ENCODE measurements around the gene ELL2. TPM values are rescaled to one million over a fixed set of nuclear protein-coding genes. Genes with fewer than 3 reads are reported as not detected.
A peak's percentile ranks its signal among the peaks of the same experiment; 100 is the strongest.

ELL2 gene
- total and polyA plus RNA-seq, 2 of the 13 experiments (the other 11 are each of a cell fraction or from before 2014, with no cell fraction given), result 78.9 to 97.1 TPM

DNA sequence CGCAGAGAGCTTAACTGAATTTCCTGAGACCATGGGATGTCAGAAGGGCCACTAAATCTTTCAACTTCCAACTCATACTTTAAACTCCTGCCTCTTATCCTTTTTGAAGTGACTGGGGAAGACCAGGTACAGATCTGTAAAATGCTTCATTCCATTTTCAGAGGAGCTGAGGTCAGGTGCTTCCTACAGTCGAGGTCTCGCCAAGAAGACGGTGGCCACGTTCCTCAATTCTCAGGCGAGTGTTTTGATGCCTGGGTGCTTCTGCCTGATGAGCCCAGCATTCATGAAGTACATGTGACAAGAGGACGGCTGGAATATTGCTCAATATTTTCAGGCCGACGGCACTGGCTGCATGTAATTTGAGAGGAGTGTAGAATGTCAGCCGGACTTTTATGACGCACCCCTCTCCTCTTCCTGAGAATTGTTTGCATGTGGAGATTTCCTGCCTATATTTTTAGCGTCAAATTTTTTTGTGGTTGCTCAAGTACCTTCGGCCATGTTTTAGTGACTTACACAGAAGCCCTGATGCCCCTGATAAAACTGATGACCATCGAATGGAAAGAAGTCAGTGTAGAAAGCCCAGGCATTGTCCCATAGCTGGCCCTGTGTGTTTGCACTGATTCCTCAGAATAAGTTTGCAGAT, 100.3 kb downstream of the ELL2 start (continued):
- TF ChIP-seq, protein P1, sequence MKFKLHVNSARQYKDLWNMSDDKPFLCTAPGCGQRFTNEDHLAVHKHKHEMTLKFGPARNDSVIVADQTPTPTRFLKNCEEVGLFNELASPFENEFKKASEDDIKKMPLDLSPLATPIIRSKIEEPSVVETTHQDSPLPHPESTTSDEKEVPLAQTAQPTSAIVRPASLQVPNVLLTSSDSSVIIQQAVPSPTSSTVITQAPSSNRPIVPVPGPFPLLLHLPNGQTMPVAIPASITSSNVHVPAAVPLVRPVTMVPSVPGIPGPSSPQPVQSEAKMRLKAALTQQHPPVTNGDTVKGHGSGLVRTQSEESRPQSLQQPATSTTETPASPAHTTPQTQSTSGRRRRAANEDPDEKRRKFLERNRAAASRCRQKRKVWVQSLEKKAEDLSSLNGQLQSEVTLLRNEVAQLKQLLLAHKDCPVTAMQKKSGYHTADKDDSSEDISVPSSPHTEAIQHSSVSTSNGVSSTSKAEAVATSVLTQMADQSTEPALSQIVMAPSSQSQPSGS (CRISPR knock-in tag; IDR thresholded peaks at IDR 0.05), result peak; percentile 58; the same call in 1 of the 2 replicates
- no peak for TF ChIP-seq ZNF256 (CRISPR knock-in tag; conservative IDR thresholded peaks at IDR 0.05)
- no peak for TF ChIP-seq ZSCAN25 (CRISPR knock-in tag; IDR thresholded peaks at IDR 0.05)
- no peak for TF ChIP-seq ZNF136 (CRISPR knock-in tag; IDR thresholded peaks at IDR 0.05; ENCODE audit: low read depth)
- TF ChIP-seq ZNF138 (CRISPR knock-in tag; IDR thresholded peaks at IDR 0.05; ENCODE audit: low read depth), result no peak
- 0 out of 2 replicates have a peak, but pooled peaks have one; percentile 41 for TF ChIP-seq SOX13 (IDR thresholded peaks at IDR 0.05)
- TF ChIP-seq SOX13 (CRISPR knock-in tag; conservative IDR thresholded peaks at IDR 0.05 in 1 of 2, IDR thresholded peaks at IDR 0.05 in 1 of 2), result peak in 1 of 2 experiments; percentile 78; a peak in 2 of 4 replicates
- TF ChIP-seq DBP (CRISPR knock-in tag; IDR thresholded peaks at IDR 0.05; ENCODE audit: not compliant biosample characterization), result no peak
- no peak for TF ChIP-seq SSRP1 (CRISPR knock-in tag; IDR thresholded peaks at IDR 0.05)
- TF ChIP-seq, protein P2, sequence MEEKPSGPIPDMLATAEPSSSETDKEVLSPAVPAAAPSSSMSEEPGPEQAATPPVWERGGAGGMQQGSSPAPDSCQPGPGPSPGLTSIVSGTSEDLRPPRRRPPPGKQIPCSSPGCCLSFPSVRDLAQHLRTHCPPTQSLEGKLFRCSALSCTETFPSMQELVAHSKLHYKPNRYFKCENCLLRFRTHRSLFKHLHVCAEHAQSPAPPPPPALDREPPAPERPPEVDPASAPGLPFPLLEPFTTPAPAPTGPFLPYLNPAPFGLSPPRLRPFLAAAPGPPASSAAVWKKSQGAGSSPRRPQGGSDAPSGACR (CRISPR knock-in tag; IDR thresholded peaks at IDR 0.05), result no peak
- peak; percentile 78 for TF ChIP-seq ZMYM4 (CRISPR knock-in tag; IDR thresholded peaks at IDR 0.05)
- TF ChIP-seq BRF2 (CRISPR knock-in tag; IDR thresholded peaks at IDR 0.05), result no peak
- no peak for TF ChIP-seq ZNF737 (CRISPR knock-in tag; IDR thresholded peaks at IDR 0.05; ENCODE audit: borderline replicate concordance)
- TF ChIP-seq, protein P3, sequence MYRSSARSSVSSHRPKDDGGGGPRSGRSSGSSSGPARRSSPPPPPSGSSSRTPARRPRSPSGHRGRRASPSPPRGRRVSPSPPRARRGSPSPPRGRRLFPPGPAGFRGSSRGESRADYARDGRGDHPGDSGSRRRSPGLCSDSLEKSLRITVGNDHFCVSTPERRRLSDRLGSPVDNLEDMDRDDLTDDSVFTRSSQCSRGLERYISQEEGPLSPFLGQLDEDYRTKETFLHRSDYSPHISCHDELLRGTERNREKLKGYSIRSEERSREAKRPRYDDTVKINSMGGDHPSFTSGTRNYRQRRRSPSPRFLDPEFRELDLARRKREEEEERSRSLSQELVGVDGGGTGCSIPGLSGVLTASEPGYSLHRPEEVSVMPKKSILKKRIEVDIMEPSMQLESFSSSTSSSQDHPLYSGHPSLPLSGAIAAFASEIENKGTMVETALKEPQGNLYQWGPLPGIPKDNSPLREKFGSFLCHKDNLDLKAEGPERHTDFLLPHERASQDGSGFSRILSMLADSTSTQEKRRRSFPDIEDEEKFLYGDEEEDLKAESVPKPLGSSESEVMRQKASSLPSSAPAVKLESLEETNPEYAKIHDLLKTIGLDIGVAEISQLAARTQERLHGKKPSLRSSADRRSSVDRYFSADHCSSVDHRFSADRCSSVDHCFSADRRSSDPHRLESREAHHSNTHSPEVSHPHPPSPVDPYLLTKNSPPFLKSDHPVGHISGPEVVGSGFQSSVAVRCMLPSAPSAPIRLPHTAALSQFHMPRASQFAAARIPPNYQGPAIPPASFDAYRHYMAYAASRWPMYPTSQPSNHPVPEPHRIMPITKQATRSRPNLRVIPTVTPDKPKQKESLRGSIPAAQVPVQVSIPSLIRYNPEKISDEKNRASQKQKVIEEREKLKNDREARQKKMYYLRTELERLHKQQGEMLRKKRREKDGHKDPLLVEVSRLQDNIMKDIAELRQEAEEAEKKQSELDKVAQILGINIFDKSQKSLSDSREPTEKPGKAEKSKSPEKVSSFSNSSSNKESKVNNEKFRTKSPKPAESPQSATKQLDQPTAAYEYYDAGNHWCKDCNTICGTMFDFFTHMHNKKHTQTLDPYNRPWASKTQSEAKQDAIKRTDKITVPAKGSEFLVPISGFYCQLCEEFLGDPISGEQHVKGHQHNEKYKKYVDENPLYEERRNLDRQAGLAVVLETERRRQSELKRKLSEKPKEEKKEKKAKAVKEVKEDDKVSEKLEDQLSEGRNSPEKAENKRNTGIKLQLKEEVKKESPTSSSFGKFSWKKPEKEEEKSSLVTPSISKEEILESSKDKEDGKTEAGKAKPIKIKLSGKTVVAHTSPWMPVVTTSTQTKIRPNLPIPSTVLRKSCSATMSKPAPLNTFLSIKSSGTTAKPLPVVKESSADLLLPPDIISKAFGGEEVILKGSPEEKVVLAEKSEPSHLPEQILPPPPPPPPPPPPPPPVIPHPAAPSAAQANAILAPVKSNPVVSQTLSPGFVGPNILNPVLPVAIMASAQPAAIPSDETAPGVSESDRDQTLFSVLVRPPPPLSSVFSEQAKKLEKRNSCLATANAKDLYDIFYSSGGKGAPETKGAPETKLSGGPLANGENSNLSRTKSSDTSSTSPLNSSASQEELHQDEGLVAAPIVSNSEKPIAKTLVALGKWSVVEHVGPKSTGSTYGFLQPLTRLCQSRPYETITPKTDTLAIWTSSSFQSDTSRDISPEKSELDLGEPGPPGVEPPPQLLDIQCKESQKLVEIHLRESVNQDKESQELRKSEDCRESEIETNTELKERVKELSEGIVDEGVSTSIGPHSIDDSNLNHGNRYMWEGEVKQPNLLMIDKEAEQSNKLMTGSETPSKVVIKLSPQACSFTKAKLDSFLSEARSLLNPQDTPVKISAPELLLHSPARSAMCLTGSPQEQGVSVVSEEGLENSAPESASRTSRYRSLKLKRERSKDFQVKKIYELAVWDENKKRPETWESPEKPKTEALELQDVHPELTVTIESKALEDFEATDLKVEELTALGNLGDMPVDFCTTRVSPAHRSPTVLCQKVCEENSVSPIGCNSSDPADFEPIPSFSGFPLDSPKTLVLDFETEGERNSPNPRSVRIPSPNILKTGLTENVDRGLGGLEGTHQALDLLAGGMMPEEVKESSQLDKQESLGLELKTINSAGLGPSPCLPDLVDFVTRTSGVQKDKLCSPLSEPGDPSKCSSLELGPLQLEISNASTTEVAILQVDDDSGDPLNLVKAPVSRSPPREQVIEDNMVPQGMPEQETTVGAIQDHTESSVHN (CRISPR knock-in tag; IDR thresholded peaks at IDR 0.05), result no peak
- TF ChIP-seq TCF12 (IDR thresholded peaks at IDR 0.05), result no peak
- no peak for TF ChIP-seq TCF12 (CRISPR knock-in tag; IDR thresholded peaks at IDR 0.05)
- peak; percentile 20; the same call in 1 of the 2 replicates for TF ChIP-seq FOXJ3 (CRISPR knock-in tag; IDR thresholded peaks at IDR 0.05; ENCODE audit: borderline replicate concordance)

All from HepG2 (cell line).